ENCODE results near the gene FKBP6.

DNA sequence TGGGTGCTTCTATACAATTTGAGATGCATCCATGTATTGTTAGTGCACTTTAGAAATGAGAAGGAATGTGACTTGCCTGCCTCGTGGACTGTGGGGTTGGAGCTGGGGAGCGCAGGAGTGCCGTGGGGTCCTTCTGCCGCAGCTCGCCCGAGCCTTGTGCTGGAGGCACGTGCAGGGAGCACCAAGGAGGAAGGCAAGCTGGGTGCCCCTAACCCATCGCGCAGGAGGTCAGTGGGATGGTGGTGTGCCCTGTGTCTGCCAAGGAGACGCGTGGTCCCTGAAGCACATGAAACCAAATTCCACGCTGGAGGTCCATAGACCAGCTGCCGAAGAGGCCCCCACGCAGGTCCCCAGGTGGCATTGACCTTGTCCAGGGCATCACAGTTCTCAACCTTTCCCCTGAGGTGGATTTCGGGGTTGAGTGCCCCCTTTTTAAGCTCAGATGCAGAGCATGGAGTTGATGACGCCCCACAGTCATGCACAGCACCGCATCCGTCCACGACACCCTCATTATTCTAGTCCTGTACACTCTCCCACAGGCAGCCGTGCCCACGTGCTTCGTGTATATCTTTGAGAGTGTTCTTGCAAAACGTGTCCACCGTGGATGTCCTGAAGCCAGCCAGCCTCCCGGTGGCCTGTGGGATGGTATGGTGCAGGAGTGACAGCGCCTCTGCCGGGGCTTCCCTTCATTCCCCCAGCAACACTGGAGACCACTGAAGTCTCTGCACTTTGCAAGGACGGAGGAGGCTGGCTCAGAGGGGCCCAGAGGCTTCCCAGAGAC is 35.5 kb downstream of the FKBP6 start:
- TF ChIP-seq ZNF580 (tag by site-specific recombination; IDR thresholded peaks at IDR 0.05) (no peak), ZNF548 (tag by site-specific recombination; IDR thresholded peaks at IDR 0.05) (no peak), CTCF (tag by site-specific recombination; IDR thresholded peaks at IDR 0.05) (no peak), REPIN1 (tag by site-specific recombination; IDR thresholded peaks at IDR 0.05; ENCODE audit: low read depth) (no peak), ZNF558 (tag by site-specific recombination; IDR thresholded peaks at IDR 0.05) (no peak), ZNF624 (tag by site-specific recombination; IDR thresholded peaks at IDR 0.05) (no peak), GLIS2 (tag by site-specific recombination; IDR thresholded peaks at IDR 0.05) (no peak), ZNF488 (tag by site-specific recombination; IDR thresholded peaks at IDR 0.05) (no peak), KLF10 (tag by site-specific recombination; IDR thresholded peaks at IDR 0.05) (no peak)
- TF ChIP-seq, protein P1, sequence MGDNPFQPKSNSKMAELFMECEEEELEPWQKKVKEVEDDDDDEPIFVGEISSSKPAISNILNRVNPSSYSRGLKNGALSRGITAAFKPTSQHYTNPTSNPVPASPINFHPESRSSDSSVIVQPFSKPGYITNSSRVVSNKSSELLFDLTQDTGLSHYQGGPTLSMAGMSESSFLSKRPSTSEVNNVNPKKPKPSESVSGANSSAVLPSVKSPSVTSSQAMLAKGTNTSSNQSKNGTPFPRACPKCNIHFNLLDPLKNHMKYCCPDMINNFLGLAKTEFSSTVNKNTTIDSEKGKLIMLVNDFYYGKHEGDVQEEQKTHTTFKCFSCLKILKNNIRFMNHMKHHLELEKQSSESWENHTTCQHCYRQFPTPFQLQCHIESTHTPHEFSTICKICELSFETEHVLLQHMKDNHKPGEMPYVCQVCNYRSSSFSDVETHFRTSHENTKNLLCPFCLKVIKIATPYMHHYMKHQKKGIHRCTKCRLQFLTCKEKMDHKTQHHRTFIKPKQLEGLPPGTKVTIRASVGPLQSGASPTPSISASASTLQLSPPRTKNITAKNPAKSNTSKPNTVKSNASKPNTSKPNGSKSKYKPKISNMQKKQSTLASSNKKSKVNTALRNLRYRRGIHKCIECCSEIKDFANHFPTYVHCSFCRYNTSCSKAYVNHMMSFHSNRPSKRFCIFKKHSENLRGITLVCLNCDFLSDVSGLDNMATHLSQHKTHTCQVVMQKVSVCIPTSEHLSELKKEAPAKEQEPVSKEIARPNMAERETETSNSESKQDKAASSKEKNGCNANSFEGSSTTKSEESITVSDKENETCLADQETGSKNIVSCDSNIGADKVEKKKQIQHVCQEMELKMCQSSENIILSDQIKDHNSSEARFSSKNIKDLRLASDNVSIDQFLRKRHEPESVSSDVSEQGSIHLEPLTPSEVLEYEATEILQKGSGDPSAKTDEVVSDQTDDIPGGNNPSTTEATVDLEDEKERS (tag by site-specific recombination; IDR thresholded peaks at IDR 0.05): no peak

Measured in HEK293 (cell line).